ENCODE data around the gene CLDN7. TPM values are rescaled to one million over a fixed set of nuclear protein-coding genes. Genes with fewer than 3 reads are reported as not detected.
A peak's percentile ranks its signal among the peaks of the same experiment; 100 is the strongest.

The CLDN7 gene
- total RNA-seq, 2 experiments from 2014 or later, result 0.32 TPM; not detected in 1

DNA sequence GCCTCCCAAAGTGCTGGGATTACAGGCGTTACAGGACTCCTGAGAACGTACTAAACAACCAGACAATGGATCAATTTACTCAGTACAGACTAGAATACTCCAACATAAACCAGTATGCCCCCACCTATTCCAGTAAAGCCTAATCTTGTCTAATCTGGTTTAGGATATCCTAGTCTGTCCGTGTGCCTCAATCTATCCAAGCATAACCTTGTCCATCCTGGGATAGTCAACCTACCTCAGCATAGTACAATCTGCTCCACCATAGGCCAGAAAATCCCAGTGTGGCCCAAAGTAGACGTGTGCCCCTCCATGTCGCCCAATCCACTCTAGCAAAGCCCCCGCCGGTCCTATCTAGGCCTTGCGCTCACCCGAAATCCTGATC lies 28.6 kb downstream of the CLDN7 start:
- Histone ChIP-seq H3K4me3 (ENCODE audit: low read depth, low read length, poor library complexity, severe bottlenecking) (peak overlapping the region; percentile 97), H4K20me1 (ENCODE audit: insufficient read depth, low read length) (peaks cover 19% of the 10 kb centered on the region), H3K4me1 (ENCODE audit: insufficient read depth, low read length, poor library complexity, severe bottlenecking) (peaks cover 40% of the 10 kb centered on the region), H3K9me2 (ENCODE audit: insufficient read depth, low read length) (no peaks in the 10 kb centered on the region), H3K79me2 (ENCODE audit: insufficient read depth, low read depth, low read length) (peaks cover 54% of the 10 kb centered on the region), H3K36me3 (ENCODE audit: insufficient read depth, low read length) (peaks cover 65% of the 10 kb centered on the region), H3K9me3 (ENCODE audit: low read length) (no peaks in the 10 kb centered on the region), H3K27ac (ENCODE audit: low read depth, low read length, poor library complexity, severe bottlenecking) (peak overlapping the region; percentile 65), H2AFZ (ENCODE audit: low read length) (peak overlapping the region; percentile 29; the same call in 1 of the 2 replicates), H3K4me2 (ENCODE audit: low read length) (peak overlapping the region; percentile 98)
- BruUV-seq (replicated peaks), result no TSS peak
- CTCF ChIA-PET (ENCODE audit: unreplicated experiment), result interaction anchor here (0.6 to 2.4 kb wide), 2 partner anchors 12 to 791 kb away, joined by 3 to 7 read pairs; no protein-coding TSS in a partner anchor
- no peak for DNase-seq (ENCODE audit: low spot score)
- intact Hi-C loops (cut with micrococcal nuclease; ENCODE audit: unreplicated experiment), result loop anchor here (1.0 kb wide), 1 partner anchor 12 kb away; no protein-coding TSS in a partner anchor
- TF ChIP-seq CTCF (conservative IDR thresholded peaks at IDR 0.05; ENCODE audit: low read length) (no peak), EZH2phosphoT487 (IDR thresholded peaks at IDR 0.05; ENCODE audit: borderline replicate concordance, low read depth, low read length) (no peak)
- POLR2A ChIA-PET, result no interaction called here

DNA sequence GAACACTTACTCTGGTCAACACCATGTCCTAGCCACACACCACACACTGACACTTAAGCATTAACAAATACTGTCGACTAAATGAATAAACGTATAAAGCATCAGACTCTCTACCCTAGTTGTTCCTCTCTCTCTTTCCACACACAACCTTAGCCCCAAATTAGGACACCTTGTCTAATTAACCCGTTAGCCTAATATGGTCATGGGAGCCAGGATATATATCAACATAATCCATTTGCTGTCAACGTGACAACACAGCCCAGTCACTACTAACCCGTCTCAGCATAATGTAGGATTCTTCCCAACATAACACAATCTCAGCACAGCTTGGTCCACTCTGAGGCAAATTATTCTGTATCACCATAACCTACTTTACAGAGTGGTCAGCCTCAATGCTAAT lies 30.2 kb downstream of the CLDN7 start:
- no peak for TF ChIP-seq EZH2phosphoT487 (IDR thresholded peaks at IDR 0.05; ENCODE audit: borderline replicate concordance, low read depth, low read length)
- no peak for TF ChIP-seq CTCF (conservative IDR thresholded peaks at IDR 0.05; ENCODE audit: low read length)
- BruUV-seq (replicated peaks), result TSS peak; percentile 47
- DNase-seq (ENCODE audit: low spot score), result no peak
- Histone ChIP-seq H2AFZ (ENCODE audit: low read length) (no peak overlapping the region), H3K4me2 (ENCODE audit: low read length) (peak overlapping the region; percentile 98), H3K4me3 (ENCODE audit: low read depth, low read length, poor library complexity, severe bottlenecking) (peak overlapping the region; percentile 97), H3K9me2 (ENCODE audit: insufficient read depth, low read length) (no peaks in the 10 kb centered on the region), H3K79me2 (ENCODE audit: insufficient read depth, low read depth, low read length) (peaks cover 46% of the 10 kb centered on the region), H3K27ac (ENCODE audit: low read depth, low read length, poor library complexity, severe bottlenecking) (no peak overlapping the region), H4K20me1 (ENCODE audit: insufficient read depth, low read length) (peaks cover 15% of the 10 kb centered on the region), H3K36me3 (ENCODE audit: insufficient read depth, low read length) (peaks cover 77% of the 10 kb centered on the region), H3K4me1 (ENCODE audit: insufficient read depth, low read length, poor library complexity, severe bottlenecking) (peaks cover 35% of the 10 kb centered on the region), H3K9me3 (ENCODE audit: low read length) (no peaks in the 10 kb centered on the region)
- intact Hi-C loops (cut with micrococcal nuclease; ENCODE audit: unreplicated experiment), result no loop called here
- POLR2A ChIA-PET, result no interaction called here
- CTCF ChIA-PET (ENCODE audit: unreplicated experiment), result no interaction called here

DNA sequence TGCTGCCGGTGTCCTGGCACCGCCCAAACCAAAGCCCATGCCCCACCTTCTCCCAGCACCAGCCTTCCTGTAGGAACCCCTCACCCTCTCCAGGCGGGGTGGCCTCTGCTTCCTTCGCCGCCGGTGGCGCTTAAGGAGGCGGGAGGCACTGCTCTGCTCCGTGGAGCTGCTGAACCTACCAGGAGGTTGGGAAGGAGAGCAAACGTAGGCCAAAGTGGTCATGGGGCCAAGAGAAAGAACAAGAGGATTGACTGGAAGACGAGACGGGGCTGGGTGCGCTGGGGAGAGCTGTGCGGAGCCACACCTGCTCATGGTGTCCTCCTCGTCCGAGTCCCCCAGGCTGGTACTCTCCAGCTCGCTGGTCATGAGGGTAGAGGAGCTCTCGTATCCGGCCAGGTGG lies 32.8 kb downstream of the CLDN7 start:
- H3K9me3 ChIP-seq (ENCODE audit: low read length), result no peaks in the 10 kb centered on the region
- no peak for DNase-seq (ENCODE audit: low spot score)
- ChIA-PET POLR2A (no interaction called here), CTCF (ENCODE audit: unreplicated experiment) (no interaction called here)
- H3K4me3 ChIP-seq (ENCODE audit: low read depth, low read length, poor library complexity, severe bottlenecking), result no peak overlapping the region
- no peaks in the 10 kb centered on the region for H3K9me2 ChIP-seq (ENCODE audit: insufficient read depth, low read length)
- no peak overlapping the region for H3K4me2 ChIP-seq (ENCODE audit: low read length)
- H3K27ac ChIP-seq (ENCODE audit: low read depth, low read length, poor library complexity, severe bottlenecking), result no peak overlapping the region
- no peak overlapping the region for H2AFZ ChIP-seq (ENCODE audit: low read length)
- no peak for TF ChIP-seq EZH2phosphoT487 (IDR thresholded peaks at IDR 0.05; ENCODE audit: borderline replicate concordance, low read depth, low read length)
- TF ChIP-seq CTCF (conservative IDR thresholded peaks at IDR 0.05; ENCODE audit: low read length), result no peak
- H3K79me2 ChIP-seq (ENCODE audit: insufficient read depth, low read depth, low read length), result peaks cover 37% of the 10 kb centered on the region
- peaks cover 78% of the 10 kb centered on the region for H3K36me3 ChIP-seq (ENCODE audit: insufficient read depth, low read length)
- intact Hi-C loops (cut with micrococcal nuclease; ENCODE audit: unreplicated experiment), result no loop called here
- peaks cover 10% of the 10 kb centered on the region for H3K4me1 ChIP-seq (ENCODE audit: insufficient read depth, low read length, poor library complexity, severe bottlenecking)
- BruUV-seq (replicated peaks), result no TSS peak
- H4K20me1 ChIP-seq (ENCODE audit: insufficient read depth, low read length), result peaks cover 11% of the 10 kb centered on the region
